KMS-11 (cell line): ENCODE results near the gene ADIPOQ.
"Not testable (repeated sequence)": the region's sequence is repeated elsewhere in the genome, so short reads cannot be mapped to it uniquely, and the experiment has no call there.

Experiments used
- H2AFZ ChIP-seq: fragments of 200-600 bp; sonication (generic); 2 replicates; pipeline ENCODE4 v1.6.1; 2016; ENCODE audit warnings: antibody characterized with exemption, mixed run types, low read depth
- H3K27ac ChIP-seq: fragments of 200-600 bp; sonication (generic); 2 replicates; pipeline ENCODE4 v1.6.1; 2016; ENCODE audit warnings: mild to moderate bottlenecking, mixed run types
- H3K27me3 ChIP-seq: fragments of 200-600 bp; sonication (generic); 2 replicates; pipeline ENCODE4 v1.6.1; 2017; ENCODE audit warnings: mild to moderate bottlenecking, low read depth, mixed run types, moderate library complexity; ENCODE audit not compliant: insufficient read depth
- H3K36me3 ChIP-seq: fragments of 200-600 bp; sonication (generic); 2 replicates; pipeline ENCODE4 v1.6.1; 2017; ENCODE audit warnings: mild to moderate bottlenecking, mixed run types; ENCODE audit not compliant: insufficient read depth
- H3K4me1 ChIP-seq: fragments of 200-600 bp; sonication (generic); 2 replicates; pipeline ENCODE4 v1.6.1; 2016; ENCODE audit warnings: mild to moderate bottlenecking, low read depth, mixed run types; ENCODE audit not compliant: poor library complexity, severe bottlenecking
- H3K4me2 ChIP-seq: fragments of 200-600 bp; sonication (generic); 2 replicates; pipeline ENCODE4 v1.7.0; 2016; ENCODE audit warnings: mild to moderate bottlenecking, mixed run types
- H3K4me3 ChIP-seq: fragments of 200-600 bp; sonication (generic); IDR thresholded peaks from 2 replicates; pipeline ENCODE4 v1.6.1; 2017; ENCODE audit warnings: low read depth, low read length, mixed read lengths; ENCODE audit not compliant: insufficient read depth
- H3K79me2 ChIP-seq: fragments of 200-600 bp; sonication (generic); 2 replicates; pipeline ENCODE4 v1.6.1; 2016; ENCODE audit warnings: low read depth, mixed run types; ENCODE audit not compliant: insufficient read depth
- H3K9ac ChIP-seq: fragments of 200-600 bp; sonication (generic); 2 replicates; pipeline ENCODE4 v1.6.1; 2016; ENCODE audit warnings: mild to moderate bottlenecking, mixed run types
- H4K20me1 ChIP-seq: fragments of 200-600 bp; sonication (generic); 2 replicates; pipeline ENCODE4 v1.6.1; 2016; ENCODE audit warnings: mild to moderate bottlenecking, mixed run types; ENCODE audit not compliant: insufficient read depth
- CTCF ChIP-seq: fragments of 200-600 bp; sonication (generic); conservative IDR thresholded peaks from 2 replicates; pipeline ENCODE4 v1.6.1; 2017; ENCODE audit warnings: low read depth, mild to moderate bottlenecking, antibody characterized with exemption, low read length, moderate library complexity, mixed read lengths

Gene ADIPOQ

GRCh38 chr3:186871403-186871924, 29.0 kb downstream of the ADIPOQ start:
- TF ChIP-seq CTCF = no peak
- Histone ChIP-seq H3K79me2 (no peaks in the 10 kb centered on the region), H3K4me2 (no peak overlapping the region), H2AFZ (no peak overlapping the region), H4K20me1 (no peaks in the 10 kb centered on the region; the same call in 1 of the 2 replicates), H3K4me1 (no peaks in the 10 kb centered on the region), H3K9ac (no peak overlapping the region), H3K36me3 (no peaks in the 10 kb centered on the region), H3K27me3 (no peaks in the 10 kb centered on the region), H3K4me3 (no peak overlapping the region), H3K27ac (no peak overlapping the region)

DNA sequence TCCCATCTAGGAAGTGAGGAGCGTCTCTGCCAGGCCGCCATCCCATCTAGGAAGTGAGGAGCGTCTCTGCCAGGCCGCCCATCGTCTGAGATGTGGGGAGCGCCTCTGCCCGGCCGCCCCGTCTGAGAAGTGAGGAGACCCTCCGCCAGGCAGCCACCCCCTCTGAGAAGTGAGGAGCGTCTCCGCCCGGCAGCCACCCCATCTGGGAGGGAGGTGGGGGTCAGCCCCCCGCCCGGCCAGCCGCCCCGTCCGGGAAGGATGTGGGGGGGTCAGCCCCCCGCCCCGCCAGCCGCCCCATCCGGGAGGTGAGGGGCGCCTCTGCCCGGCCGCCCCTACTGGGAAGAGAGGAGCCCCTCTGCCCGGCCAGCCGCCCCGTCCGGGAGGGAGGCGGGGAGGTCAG, 31.3 kb downstream of the ADIPOQ start:
- H3K79me2 ChIP-seq, H4K20me1 ChIP-seq, H3K27ac ChIP-seq, H3K4me3 ChIP-seq, H3K27me3 ChIP-seq, H2AFZ ChIP-seq, H3K4me1 ChIP-seq, H3K4me2 ChIP-seq, H3K36me3 ChIP-seq, H3K9ac ChIP-seq: not testable (repeated sequence)

DNA sequence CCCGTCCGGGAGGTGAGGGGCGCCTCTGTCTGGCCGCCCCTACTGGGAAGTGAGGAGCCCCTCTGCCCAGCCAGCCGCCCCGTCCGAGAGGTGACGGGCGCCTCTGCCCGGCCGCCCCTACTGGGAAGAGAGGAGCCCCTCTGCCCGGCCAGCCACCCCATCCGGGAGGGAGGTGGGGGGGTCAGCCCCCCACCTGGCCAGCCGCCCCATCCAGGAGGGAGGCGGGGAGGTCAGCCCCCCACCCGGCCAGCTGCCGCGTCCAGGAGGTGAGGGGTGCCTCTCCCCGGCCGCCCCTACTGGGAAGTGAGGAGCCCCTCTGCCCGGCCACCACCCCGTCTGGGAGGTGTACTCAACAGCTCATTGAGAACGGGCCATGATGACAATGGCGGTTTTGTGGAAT, 31.7 kb downstream of the ADIPOQ start:
- H3K4me2 ChIP-seq, H3K79me2 ChIP-seq, H3K36me3 ChIP-seq, H3K4me1 ChIP-seq, H4K20me1 ChIP-seq, H3K27ac ChIP-seq, H2AFZ ChIP-seq, H3K27me3 ChIP-seq, H3K4me3 ChIP-seq, H3K9ac ChIP-seq: not testable (repeated sequence)

DNA sequence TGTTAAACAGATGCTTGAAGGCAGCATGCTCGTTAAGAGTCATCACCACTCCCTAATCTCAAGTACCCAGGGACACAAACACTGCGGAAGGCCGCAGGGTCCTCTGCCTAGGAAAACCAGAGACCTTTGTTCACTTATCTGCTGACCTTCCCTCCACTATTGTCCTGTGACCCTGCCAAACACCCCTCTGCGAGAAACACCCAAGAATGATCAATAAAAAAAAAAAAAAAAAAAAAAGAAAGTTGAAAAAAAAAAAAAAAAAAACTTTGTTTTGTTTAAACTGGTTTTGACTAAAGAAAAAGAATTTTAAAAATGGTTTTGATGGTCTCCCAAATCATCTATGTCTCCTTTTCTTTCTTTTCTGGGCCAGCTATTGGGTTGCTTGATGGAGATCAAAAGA, 32.3 kb downstream of the ADIPOQ start:
- H3K27me3 ChIP-seq, H3K4me3 ChIP-seq, H3K27ac ChIP-seq, H4K20me1 ChIP-seq, H3K79me2 ChIP-seq, H2AFZ ChIP-seq, H3K4me2 ChIP-seq, H3K4me1 ChIP-seq, H3K36me3 ChIP-seq, H3K9ac ChIP-seq: not testable (repeated sequence)

DNA sequence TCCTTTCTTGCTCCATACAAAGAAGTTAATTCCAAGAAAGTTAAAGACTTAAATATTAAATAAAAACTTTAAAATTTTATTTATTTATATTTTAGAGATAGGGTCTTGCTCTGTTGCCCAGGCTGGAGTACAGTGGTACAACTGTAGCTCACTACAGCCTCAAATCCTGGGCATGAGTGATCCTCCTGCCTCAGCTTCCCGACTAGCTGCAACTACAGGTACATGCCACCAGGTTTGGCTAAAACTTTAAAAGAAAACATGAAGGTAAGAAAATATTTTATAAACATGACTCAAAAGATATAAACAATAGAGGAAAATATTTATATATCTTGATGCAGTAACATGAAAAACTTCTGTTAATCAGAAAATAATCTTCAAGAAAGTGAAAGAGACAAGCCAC, 33.2 kb downstream of the ADIPOQ start:
- Histone ChIP-seq H3K4me1 (no peaks in the 10 kb centered on the region), H3K9ac (no peak overlapping the region), H3K27ac (no peak overlapping the region), H3K4me3 (no peak overlapping the region), H3K36me3 (no peaks in the 10 kb centered on the region), H3K79me2 (no peaks in the 10 kb centered on the region), H3K27me3 (no peaks in the 10 kb centered on the region), H3K4me2 (no peak overlapping the region), H2AFZ (no peak overlapping the region), H4K20me1 (no peaks in the 10 kb centered on the region)
- no peak for TF ChIP-seq CTCF

DNA sequence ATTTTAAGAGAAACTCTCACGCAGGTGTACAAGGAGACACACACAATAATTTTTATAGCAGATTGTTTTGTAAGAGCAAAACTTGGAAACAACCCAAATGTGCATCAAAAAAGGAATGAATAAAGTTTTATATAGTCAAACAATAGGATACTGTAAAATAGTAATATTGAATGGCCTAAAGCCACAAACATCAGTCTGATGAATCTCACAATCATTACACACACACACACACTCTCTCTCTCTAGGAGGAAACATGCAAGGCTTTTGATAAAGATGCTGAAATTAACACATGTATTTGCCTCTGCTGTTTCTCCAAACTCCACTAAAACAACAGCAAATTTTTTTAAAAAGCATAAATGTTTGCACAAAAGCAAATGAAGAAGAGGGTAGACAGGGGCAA, 37.3 kb downstream of the ADIPOQ start:
- Histone ChIP-seq H3K4me1 (no peaks in the 10 kb centered on the region), H3K4me3 (no peak overlapping the region), H2AFZ (no peak overlapping the region), H3K36me3 (no peaks in the 10 kb centered on the region), H4K20me1 (no peaks in the 10 kb centered on the region), H3K27ac (no peak overlapping the region), H3K9ac (no peak overlapping the region), H3K4me2 (no peak overlapping the region), H3K27me3 (no peaks in the 10 kb centered on the region), H3K79me2 (no peaks in the 10 kb centered on the region)
- no peak for TF ChIP-seq CTCF
